CD4-positive, alpha-beta T cell treated with Interleukin-17A for 1 hour (primary cell): ENCODE data around the gene C10orf67.
"Not testable (repeated sequence)": the region's sequence is repeated elsewhere in the genome, so short reads cannot be mapped to it uniquely, and the experiment has no call there.

Source experiments
- DNase-seq: peaks from one replicate; pipeline ENCODE4 v3.0.0-alpha.2; 2020

Gene C10orf67

GRCh38 chr10:23322082-23322481, 22.5 kb downstream of the C10orf67 start:
- DNase-seq = no peak

DNA sequence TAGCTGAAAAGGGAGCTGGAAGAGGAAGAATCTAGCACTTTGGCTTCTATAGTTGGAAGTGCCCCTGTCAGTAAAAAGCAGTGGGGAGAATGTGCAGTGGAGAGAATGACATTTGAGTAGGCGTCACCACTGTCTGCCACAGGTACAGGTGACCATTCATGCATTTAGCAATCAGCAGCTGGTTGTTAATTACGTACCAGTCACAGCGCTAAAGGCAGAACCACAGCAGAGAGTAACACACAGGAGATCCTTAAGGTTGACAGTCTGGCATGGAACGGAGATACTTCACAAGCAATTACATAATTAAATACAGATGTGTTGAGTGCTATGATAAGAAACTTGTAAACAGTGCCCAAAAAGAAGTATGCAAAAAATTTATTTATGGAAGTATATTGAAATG, 24.8 kb downstream of the C10orf67 start:
- no peak for DNase-seq

DNA sequence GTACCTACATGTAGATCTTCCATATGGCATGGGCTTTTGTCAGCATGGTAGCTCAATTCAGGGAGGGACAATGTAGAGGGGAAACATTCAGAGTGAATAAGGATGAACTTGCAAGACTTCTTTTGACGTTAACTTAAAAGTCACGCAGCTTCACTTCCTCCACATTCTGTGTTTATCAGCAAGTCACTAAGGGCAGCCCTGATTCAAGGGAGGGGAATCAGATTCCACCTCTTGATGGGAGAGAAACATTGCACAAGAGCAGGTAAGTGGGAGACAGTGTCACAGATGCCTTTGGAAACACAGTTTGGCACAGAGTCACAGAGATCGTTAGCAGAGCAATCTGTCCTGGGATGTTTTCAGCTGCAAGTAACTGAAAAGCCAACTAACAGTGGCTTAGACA, 26.2 kb downstream of the C10orf67 start:
- DNase-seq = no peak

DNA sequence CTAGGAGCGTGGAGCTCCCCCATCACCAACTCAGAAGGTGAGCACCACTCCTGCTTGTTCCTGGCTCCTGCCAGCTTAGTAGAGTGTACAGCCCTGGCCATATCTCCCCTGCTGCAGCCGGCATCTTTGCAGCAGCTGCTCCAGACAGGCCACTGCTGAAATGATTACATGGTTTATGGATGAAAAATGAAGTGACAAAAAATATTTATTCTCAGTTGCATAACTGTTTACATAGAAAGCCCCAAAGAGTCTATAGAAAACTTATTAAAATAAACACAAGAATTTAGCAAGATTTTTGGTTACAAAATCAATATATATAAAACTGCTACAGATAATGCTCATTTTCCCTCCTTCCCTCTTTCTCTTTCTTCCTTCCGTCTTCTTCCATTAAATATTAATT, 27.2 kb downstream of the C10orf67 start:
- DNase-seq = no peak

DNA sequence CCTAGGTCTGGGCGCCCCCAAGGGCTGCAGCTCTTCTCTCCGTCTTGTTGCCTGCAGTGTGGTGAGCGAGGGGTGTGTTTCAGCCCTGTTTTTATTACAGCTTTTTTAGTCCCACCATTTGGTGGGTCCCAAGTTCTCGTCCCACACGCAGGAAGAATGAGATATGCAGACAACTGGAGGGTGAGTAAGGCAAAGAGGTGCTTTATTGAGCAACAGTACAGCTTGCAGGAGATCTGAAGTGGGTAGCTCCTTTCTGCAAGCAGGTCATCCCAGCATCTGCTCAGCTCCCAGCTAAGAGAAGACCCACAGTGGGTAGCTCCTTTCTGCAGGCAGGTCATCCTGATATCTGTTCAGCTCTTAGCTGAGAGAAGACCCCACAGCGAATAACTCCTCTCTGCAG, 28.2 kb downstream of the C10orf67 start:
- DNase-seq = no peak

GRCh38 chr10:23315966-23316365, 28.6 kb downstream of the C10orf67 start:
- DNase-seq = no peak

DNA sequence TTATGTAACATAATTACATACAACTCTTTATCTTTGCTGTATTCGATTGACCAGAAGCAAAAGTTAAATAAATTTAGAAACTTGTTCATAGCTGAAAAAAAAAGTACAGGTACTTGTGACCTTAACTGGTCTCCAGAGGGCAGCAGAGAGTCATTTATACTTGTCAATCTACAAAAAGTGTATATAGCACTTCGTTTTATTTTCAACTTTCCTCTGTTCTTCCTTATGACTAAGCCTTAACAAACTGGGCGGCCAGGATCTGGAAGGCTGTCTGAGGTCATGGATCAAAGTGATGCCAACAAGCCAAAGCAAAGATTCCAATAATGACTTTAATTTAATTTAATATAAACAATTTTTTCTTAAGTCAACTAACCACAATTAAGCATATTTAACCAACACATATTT, 29.8 kb downstream of the C10orf67 start:
- peak; percentile 71 for DNase-seq

DNA sequence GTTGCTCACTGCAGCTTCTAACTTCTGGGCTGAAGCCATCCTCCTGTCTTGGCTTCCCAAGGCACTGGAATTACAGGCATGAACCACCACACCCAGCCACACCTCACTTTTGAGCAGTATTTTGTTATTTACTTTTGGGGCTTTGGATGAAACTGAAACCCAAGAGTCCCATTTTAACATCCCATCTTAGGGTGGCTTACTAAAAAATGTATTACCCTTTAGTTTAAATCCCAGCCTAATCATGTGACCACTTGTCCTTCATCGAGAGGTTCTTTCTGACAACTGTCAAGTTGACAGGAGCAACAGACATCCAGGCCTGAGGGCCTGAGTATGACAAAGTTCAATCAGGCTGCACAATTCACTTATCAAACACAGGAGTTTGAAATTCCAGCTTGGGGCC, 33.6 kb downstream of the C10orf67 start:
- no peak for DNase-seq

GRCh38 chr10:23310404-23310803, 34.2 kb downstream of the C10orf67 start:
- no peak for DNase-seq

- DNase-seq = not testable (repeated sequence)
Observed at GRCh38 chr10:23299961-23300360, 44.6 kb downstream of the C10orf67 start.

GRCh38 chr10:23294638-23295247, 49.9 kb downstream of the C10orf67 start:
- DNase-seq = no peak

- no peak for DNase-seq
Observed at GRCh38 chr10:23293973-23294590, 50.5 kb downstream of the C10orf67 start.

DNA sequence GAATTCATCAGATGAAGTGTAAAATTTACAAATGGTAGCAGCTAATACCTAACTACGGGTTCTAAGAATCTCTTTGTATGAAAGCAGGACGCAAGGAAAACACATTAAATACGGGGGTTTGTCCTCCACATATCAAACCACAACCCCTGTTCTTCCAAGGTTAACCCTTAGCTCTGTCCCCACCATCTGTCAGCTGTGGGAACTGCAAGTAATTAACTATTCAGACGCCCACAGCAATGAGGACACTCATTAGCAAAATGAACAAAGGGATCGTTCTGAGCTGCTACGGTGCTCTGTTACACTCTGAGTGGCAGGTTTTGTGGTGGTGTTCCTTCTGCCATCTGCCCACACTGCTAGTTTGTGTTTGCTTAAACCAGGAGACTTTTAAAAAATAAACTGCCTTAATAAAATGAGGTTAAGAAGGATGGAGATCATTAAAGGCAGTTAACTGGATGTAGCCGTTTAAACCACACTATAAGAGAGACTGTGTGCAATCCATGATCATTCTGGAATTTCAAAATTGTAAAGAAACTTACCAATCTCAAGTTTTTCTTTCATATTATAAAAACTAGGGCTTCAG, 51.4 kb downstream of the C10orf67 start:
- peak; percentile 17 for DNase-seq

DNA sequence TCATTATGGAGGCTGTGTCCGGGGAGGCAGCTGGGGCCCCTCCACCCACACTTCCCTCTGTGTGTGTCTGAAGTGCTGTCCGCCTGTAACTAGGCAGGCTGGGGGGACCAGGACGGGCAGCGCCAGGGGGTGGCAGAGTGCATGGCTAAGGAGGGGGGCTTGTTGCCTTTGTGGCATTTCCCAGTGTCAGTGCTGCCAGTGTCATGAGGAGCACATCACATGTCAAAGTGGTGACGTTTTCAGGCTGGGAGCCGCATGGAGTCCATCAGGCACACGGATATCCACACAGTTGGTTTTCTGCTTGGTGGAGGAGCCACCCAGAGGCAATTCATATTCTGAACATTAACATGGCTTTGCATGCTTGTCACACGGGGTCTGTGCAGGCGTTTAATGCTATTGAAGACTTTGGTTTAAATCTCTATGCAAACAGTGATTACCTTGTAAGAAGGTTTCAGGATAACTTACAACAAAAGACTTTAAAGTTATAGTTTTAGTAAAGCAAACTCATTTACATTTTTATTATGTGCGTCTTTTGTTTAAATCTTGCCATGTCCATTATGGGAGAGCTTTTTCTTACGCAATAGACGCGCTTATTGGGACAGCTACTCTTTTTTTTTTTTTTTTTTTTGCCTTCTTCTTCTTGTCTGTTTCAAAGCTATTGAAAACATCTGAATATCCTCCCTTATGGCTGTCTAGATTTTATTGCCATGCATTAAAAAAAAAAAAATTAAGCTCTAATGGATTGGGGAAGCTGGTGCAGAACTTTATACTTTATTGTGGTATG, 52.9 kb downstream of the C10orf67 start:
- DNase-seq = no peak

DNA sequence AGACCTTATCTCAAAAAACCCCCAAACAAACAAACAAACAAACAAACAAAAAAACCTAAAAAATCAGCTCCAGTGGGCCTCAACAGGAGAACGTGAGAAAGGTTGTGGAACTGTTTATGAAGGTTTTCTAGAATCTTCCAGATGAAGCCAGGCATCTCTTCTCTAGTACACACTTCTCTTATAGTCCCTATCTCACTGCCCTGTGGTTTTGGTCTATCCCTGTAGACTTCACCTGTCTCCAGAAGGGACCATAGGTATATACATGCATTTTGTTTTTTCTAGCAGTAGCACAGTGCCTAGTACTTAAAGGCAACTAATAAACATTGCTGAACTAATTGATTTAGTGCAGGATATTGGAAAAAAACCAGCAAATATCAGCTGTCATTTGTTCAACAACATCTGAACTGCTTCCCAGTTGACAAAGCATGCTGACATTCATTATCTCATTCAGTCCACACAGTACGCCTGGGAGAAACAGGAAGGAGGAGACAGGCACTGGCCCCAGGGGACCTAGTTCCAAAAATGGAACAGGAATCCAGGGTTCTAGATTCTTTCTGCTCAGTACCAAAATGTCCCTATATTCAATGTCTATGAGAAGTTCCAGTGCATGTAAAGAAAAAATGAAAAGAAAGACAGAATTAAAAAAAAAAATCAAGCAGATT, 59.8 kb downstream of the C10orf67 start:
- no peak for DNase-seq

DNA sequence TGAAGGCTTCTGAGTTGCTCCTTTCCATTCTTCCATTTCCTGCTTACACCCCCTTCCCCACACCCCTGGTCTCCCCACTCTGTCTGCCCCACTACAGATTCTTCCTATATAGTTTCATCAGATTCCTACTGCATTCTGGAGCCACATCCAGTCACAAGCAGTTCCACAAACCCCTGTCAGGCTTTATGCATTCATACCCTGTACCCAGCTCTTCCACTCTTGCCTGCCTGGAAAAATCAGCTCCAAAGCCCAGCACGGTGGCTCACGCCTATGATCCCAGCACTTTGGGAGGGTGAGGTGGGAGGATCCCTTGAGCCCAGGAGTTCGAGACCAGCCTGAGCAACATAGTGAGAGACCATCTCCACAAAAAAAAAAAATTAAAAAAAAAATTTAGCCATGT, 60.4 kb downstream of the C10orf67 start:
- no peak for DNase-seq

DNA sequence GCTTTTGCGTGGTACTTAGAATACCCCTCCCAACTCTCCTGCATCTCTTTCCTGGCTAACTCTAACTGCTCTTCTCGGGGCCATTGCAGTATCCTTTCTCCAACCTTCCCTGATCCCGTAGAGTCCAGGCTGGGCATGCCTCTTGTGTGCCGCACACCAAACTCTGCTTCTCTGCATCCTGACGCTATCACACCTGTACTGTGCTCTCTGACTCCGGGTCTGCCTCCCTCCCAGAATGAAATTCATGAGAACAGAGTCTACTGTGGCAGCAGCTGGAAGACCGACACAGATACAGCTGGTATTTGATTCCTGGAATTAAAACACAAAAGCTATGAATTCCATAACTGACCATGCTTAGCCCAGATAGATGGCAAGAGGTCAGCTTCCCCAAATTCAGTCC, 60.9 kb downstream of the C10orf67 start:
- DNase-seq = no peak

DNA sequence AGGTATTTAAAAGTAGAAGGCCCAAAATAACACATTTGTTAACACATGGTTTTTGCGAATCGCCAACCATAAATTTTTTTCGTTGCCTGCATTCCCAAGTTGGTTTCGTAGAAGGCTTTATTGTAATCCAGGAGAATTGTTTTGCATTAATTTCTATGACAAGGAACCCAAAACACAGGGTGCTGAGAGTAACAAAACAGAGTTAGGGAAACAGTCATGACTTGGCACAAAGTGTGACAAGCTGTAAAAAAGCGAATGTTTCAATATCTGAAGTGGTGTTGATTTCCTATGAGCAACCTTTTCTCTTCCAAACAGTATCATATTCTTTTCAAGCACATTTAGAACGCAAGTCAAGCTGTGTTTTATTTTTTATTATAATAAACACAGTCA, 63.6 kb downstream of the C10orf67 start:
- no peak for DNase-seq

GRCh38 chr10:23280419-23281043, 64.1 kb downstream of the C10orf67 start:
- DNase-seq = no peak

DNA sequence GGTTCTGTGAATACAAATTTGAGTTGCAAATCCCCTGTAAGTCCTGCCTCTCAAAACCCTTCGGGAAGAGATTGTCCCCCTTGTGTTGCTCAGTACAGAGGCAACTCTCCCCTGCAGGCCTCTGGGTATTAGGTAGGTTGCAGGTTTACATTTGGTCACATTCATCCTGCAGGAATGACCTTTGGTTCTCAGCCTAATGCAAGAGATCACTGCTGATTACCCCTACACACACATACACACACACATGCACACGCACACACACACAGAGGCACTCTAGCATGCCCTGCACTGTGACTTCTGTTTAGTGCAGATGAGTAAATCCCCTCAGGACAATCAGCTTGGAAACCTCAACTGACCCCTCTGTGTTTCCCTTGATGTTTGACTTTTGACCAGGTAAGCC, 69.2 kb downstream of the C10orf67 start:
- no peak for DNase-seq

DNA sequence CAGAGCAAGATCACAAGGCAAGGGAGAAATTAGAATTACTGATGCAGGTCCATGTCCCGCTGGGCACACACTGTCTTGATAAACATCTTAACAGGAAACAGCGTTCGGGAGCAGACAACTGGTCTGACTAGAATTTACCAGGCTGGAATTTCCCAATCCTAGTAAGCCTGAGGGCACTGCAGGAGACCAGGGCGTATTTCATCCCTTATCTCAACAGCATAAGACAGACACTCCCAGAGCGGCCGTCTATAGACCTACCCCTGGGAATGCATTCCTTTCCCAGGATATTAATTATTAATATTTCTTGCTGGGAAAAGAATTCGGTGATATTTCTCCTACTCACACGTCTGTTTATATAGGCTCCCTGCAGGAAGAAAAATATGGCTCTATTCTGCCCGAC, 70.4 kb downstream of the C10orf67 start:
- DNase-seq = not testable (repeated sequence)

DNA sequence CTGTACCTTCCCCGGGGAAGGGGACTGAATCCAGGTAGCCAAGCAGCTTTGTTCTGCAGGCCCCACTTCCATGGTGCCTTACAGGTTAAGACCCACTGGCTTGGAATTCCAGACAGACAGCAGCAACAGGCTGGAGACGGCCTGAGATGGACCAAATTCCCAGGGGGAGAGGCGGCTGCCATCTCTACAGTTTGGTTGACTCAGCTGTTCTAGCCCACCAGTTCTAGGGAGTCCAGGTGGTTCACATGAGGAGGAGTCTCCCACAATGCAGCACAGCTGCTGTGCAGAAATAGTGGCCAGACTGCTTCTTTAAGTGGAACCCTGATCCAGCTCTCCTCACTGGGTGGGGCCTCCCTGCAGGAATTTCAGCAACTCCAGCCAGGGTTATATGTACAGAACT, 74.1 kb downstream of the C10orf67 start:
- DNase-seq = no peak
